ENCODE results near the gene AQP12A.

GRCh38 chr2:240725266-240725665 is 33.6 kb downstream of the AQP12A start:
- TF ChIP-seq EZH2phosphoT487 (IDR thresholded peaks at IDR 0.05) = no peak
- TF ChIP-seq CTCF (IDR thresholded peaks at IDR 0.05) = no peak
